PC-9 (cell line): ENCODE data around the gene CYBC1. TPM values are rescaled to one million over a fixed set of nuclear protein-coding genes. Genes with fewer than 3 reads are reported as not detected.

Experiments
- BruUV-seq: library from RNA; stranded (reverse); fragments of 400-500 nt; replicated peaks from 2 replicates; lab custom pipeline; 2021; lab: Mats Ljungman, UMichigan
- CTCF ChIA-PET: fragments of 300-600 bp; sonication (Branson Sonifier 250); formaldehyde crosslinking; loops from one replicate; lab custom pipeline; 2022; ENCODE audit warnings: antibody characterized with exemption; lab: Charles Lee
- POLR2A ChIA-PET: fragments of 300-600 bp; sonication (Branson Sonifier 250); formaldehyde crosslinking; loops from one replicate; lab custom pipeline; 2022; ENCODE audit warnings: antibody characterized with exemption; ENCODE audit not compliant: unreplicated experiment; lab: Charles Lee
- DNase-seq, 2 experiments: peaks; one replicate each; pipeline versions ENCODE4 v3.0.0 to v3.0.0-alpha.2; 2015 to 2022; ENCODE audit warnings: mixed read lengths in 1 of 2
- H2AFZ ChIP-seq: fragments of 200-600 bp; sonication (generic); 2 replicates; pipeline ENCODE4 v1.8.1; 2017; ENCODE audit warnings: antibody characterized with exemption
- H3F3A ChIP-seq: fragments of 200-600 bp; sonication (generic); 2 replicates; pipeline ENCODE4 v1.8.1; 2017; ENCODE audit warnings: antibody characterized with exemption, mild to moderate bottlenecking, low read depth; ENCODE audit not compliant: insufficient read depth
- H3K27ac ChIP-seq: fragments of 200-600 bp; sonication (generic); 2 replicates; pipeline ENCODE4 v1.6.1; 2016; ENCODE audit warnings: mixed run types
- H3K27me3 ChIP-seq: fragments of 200-600 bp; sonication (generic); 2 replicates; pipeline ENCODE4 v1.6.1; 2016; ENCODE audit warnings: low read depth, mixed run types; ENCODE audit not compliant: insufficient read depth
- H3K36me3 ChIP-seq: fragments of 200-600 bp; sonication (generic); 2 replicates; pipeline ENCODE4 v1.6.1; 2016; ENCODE audit warnings: low read depth, mixed run types
- H3K4me1 ChIP-seq: fragments of 200-600 bp; sonication (generic); replicated peaks from 2 replicates; pipeline ENCODE4 v1.6.1; 2016; ENCODE audit warnings: mixed run types; ENCODE audit not compliant: insufficient read depth
- H3K4me2 ChIP-seq: fragments of 200-600 bp; sonication (generic); 2 replicates; pipeline ENCODE4 v1.6.1; 2017; ENCODE audit warnings: mixed run types
- H3K4me3 ChIP-seq: fragments of 200-600 bp; sonication (generic); 2 replicates; pipeline ENCODE4 v1.6.1; 2016; ENCODE audit warnings: mixed run types
- H3K79me2 ChIP-seq: fragments of 200-600 bp; sonication (generic); 2 replicates; pipeline ENCODE4 v1.6.1; 2017; ENCODE audit warnings: low read depth, mixed run types
- H3K9me2 ChIP-seq: fragments of 200-600 bp; sonication (generic); 2 replicates; pipeline ENCODE4 v1.8.1; 2017; ENCODE audit warnings: mild to moderate bottlenecking; ENCODE audit not compliant: insufficient read depth
- H3K9me3 ChIP-seq: fragments of 200-600 bp; sonication (generic); 2 replicates; pipeline ENCODE4 v1.8.1; 2016; ENCODE audit warnings: low read depth; ENCODE audit not compliant: insufficient read depth
- H4K20me1 ChIP-seq: fragments of 200-600 bp; sonication (generic); 2 replicates; pipeline ENCODE4 v1.8.1; 2017; ENCODE audit not compliant: insufficient read depth
- CTCF ChIP-seq: fragments of 200-600 bp; sonication (generic); conservative IDR thresholded peaks from 2 replicates; pipeline ENCODE4 v1.6.1; 2017; ENCODE audit warnings: mixed run types, antibody characterized with exemption, mild to moderate bottlenecking, moderate library complexity
- EZH2 ChIP-seq: fragments of 200-600 bp; sonication (generic); IDR thresholded peaks from 2 replicates; pipeline ENCODE4 v1.8.0; 2017; ENCODE audit warnings: antibody characterized with exemption, low read depth
- intact Hi-C: fragments of 100-400 bp; cut with micrococcal nuclease; formaldehyde crosslinking; loops from one replicate; pipeline ENCODE4 v1.10.0; 2022; ENCODE audit not compliant: unreplicated experiment
- total RNA-seq: library from RNA; stranded (reverse); gene quantifications from 2 replicates; pipeline ENCODE4 v1.2.3, GENCODE V29; 2021

The CYBC1 gene
- total RNA-seq, 1 experiment from 2014 or later, result 78.4 TPM

- Histone ChIP-seq H3K36me3 (no peaks in the 10 kb centered on the region), H3K4me3 (no peak overlapping the region), H4K20me1 (no peaks in the 10 kb centered on the region), H3K79me2 (no peaks in the 10 kb centered on the region), H3K9me3 (no peaks in the 10 kb centered on the region), H3K4me1 (no peaks in the 10 kb centered on the region), H3K27me3 (no peaks in the 10 kb centered on the region), H2AFZ (no peak overlapping the region), H3K27ac (no peak overlapping the region), H3K4me2 (no peak overlapping the region), H3K9me2 (no peaks in the 10 kb centered on the region), H3F3A (no peaks in the 10 kb centered on the region)
- BruUV-seq, result no TSS peak
- DNase-seq, result peak in 1 of 2 experiments; percentile 66
- ChIA-PET POLR2A (interaction anchor here (0.5 to 0.7 kb wide), 4 partner anchors 24 to 849 kb away, joined by 3 to 22 read pairs (median 4); no protein-coding TSS in a partner anchor), CTCF (interaction anchor here (0.6 kb wide), 1 partner anchor 152 kb away, joined by 5 read pairs; no protein-coding TSS in a partner anchor)
- no peak for TF ChIP-seq CTCF
- TF ChIP-seq EZH2, result no peak
- intact Hi-C loops, result no loop called here
Observed at GRCh38 chr17:82475458-82475857, 24.9 kb upstream of the CYBC1 start.

GRCh38 chr17:82474223-82475010 is 23.9 kb upstream of the CYBC1 start:
- Histone ChIP-seq H3K9me2 (no peaks in the 10 kb centered on the region), H3K4me2 (no peak overlapping the region), H3K36me3 (no peaks in the 10 kb centered on the region), H3F3A (no peaks in the 10 kb centered on the region), H3K79me2 (no peaks in the 10 kb centered on the region), H3K9me3 (no peaks in the 10 kb centered on the region), H3K27me3 (no peaks in the 10 kb centered on the region), H4K20me1 (no peaks in the 10 kb centered on the region), H2AFZ (no peak overlapping the region), H3K4me1 (no peaks in the 10 kb centered on the region), H3K4me3 (no peak overlapping the region), H3K27ac (no peak overlapping the region)
- ChIA-PET CTCF (interaction anchor here (0.5 to 0.6 kb wide), 2 partner anchors 48 to 151 kb away, joined by 5 to 6 read pairs; no protein-coding TSS in a partner anchor), POLR2A (interaction anchor here (0.9 kb wide), 1 partner anchor 118 kb away, joined by 8 read pairs; no protein-coding TSS in a partner anchor)
- BruUV-seq, result no TSS peak
- DNase-seq, result no peak
- TF ChIP-seq CTCF, result no peak
- TF ChIP-seq EZH2, result no peak
- intact Hi-C loops, result no loop called here

- Histone ChIP-seq H3K9me3 (no peaks in the 10 kb centered on the region), H3K27me3 (no peaks in the 10 kb centered on the region), H2AFZ (no peak overlapping the region), H3K9me2 (no peaks in the 10 kb centered on the region), H3F3A (no peaks in the 10 kb centered on the region), H3K36me3 (no peaks in the 10 kb centered on the region), H3K79me2 (no peaks in the 10 kb centered on the region), H3K4me2 (no peak overlapping the region), H4K20me1 (no peaks in the 10 kb centered on the region), H3K4me1 (no peaks in the 10 kb centered on the region), H3K27ac (no peak overlapping the region), H3K4me3 (no peak overlapping the region)
- ChIA-PET POLR2A (no interaction called here), CTCF (no interaction called here)
- intact Hi-C loops, result no loop called here
- BruUV-seq, result no TSS peak
- no peak for DNase-seq
- TF ChIP-seq CTCF, result no peak
Observed at GRCh38 chr17:82470065-82470464, 19.5 kb upstream of the CYBC1 start.
